Thyroid gland (tissue), 4 donors: ENCODE data around the gene PRKD2. TPM values are rescaled to one million over a fixed set of nuclear protein-coding genes. Genes with fewer than 3 reads are reported as not detected.

Experiments
- DNase-seq, 2 donors: peaks; one replicate each; pipeline ENCODE4 v3.0.0-alpha.2; 2019
- H3K27ac ChIP-seq, 3 donors: fragments of 200-600 bp; sonication (generic); 1 replicate in 2 of 3; 2 replicates in 1 of 3; pipeline ENCODE4 v1.5.1; 2016 to 2019; ENCODE audit warnings: mild to moderate bottlenecking in 1 of 3, moderate library complexity in 1 of 3
- H3K27me3 ChIP-seq: fragments of 200-600 bp; sonication (generic); one replicate; pipeline ENCODE4 v1.5.1; 2019
- H3K36me3 ChIP-seq, 2 donors: fragments of 200-600 bp; sonication (generic); one replicate each; pipeline ENCODE4 v1.5.1; 2016 to 2019
- H3K4me1 ChIP-seq, 2 donors: fragments of 200-600 bp; sonication (generic); one replicate each; pipeline ENCODE4 v1.5.1; 2017 to 2019
- H3K4me3 ChIP-seq, 3 donors: fragments of 200-600 bp; sonication (generic); replicated peaks in 1 of 3; 1 replicate in 2 of 3; 2 replicates in 1 of 3; pipeline ENCODE4 v1.5.1; 2016; ENCODE audit warnings: mild to moderate bottlenecking in 1 of 3
- H3K9me3 ChIP-seq: fragments of 200-600 bp; sonication (generic); one replicate; pipeline ENCODE4 v1.5.1; 2017
- CTCF ChIP-seq, 6 experiments: fragments of 200-600 bp in 3 of 6; fragments of 450-650 bp in 3 of 6; sonication (generic) in 3 of 6; IDR thresholded peaks; one replicate each; pipeline ENCODE4 v1.5.1; 2016 to 2019; ENCODE audit warnings: antibody characterized with exemption in 6 of 6, mild to moderate bottlenecking in 2 of 6, inconsistent platforms in 1 of 6, moderate library complexity in 1 of 6
- POLR2A ChIP-seq, 2 donors: fragments of 450-650 bp; IDR thresholded peaks; one replicate each; pipeline ENCODE4 v1.6.1; 2017; ENCODE audit warnings: antibody characterized with exemption in 2 of 2, mild to moderate bottlenecking in 2 of 2, moderate library complexity in 1 of 2
- WGBS, 2 donors: methylation state at CpG; one replicate each; pipeline ENCODE4 v1.1.5; 2017; 5-methylcytosine and 5-hydroxymethylcytosine counted together
- intact Hi-C: fragments of 100-400 bp; cut with DNase I; formaldehyde crosslinking; loops from one replicate; pipeline ENCODE4 v1.15.1; 2023
- total RNA-seq, 4 donors: library from RNA; depleted of rRNA; stranded (reverse); fragments of >200 nt; gene quantifications; one replicate each; pipeline ENCODE4 v1.2.3, GENCODE V29; 2016

PRKD2 gene
- total RNA-seq, 4 donors from 2014 or later = 23.7 to 40.7 (median 32.7) TPM

- TF ChIP-seq CTCF (IDR thresholded peaks at IDR 0.05) = no peak
- TF ChIP-seq POLR2A (IDR thresholded peaks at IDR 0.05) = no peak
- 79 to 84% methylated on average over 8 to 17 of the region's 17 CpGs for WGBS, 2 donors
- Histone ChIP-seq H3K36me3 (peaks cover 57 to 60% of the 10 kb centered on the region in 2 donors), H3K4me3 (no peak overlapping the region), H3K4me1 (peaks cover 5 to 14% of the 10 kb centered on the region in 2 donors), H3K9me3 (no peaks in the 10 kb centered on the region), H3K27ac (no peak overlapping the region), H3K27me3 (no peaks in the 10 kb centered on the region)
- no peak for DNase-seq
- intact Hi-C loops = no loop called here
Measured at GRCh38 chr19:46722004-46722380, 5.1 kb upstream of the PRKD2 start.

- 80 to 85% methylated on average over 14 to 15 of the region's 16 CpGs for WGBS, 2 donors
- Histone ChIP-seq H3K4me3 (no peak overlapping the region), H3K4me1 (peaks cover 5 to 14% of the 10 kb centered on the region in 2 donors), H3K27me3 (no peaks in the 10 kb centered on the region), H3K27ac (no peak overlapping the region), H3K36me3 (peaks cover 52 to 57% of the 10 kb centered on the region in 2 donors), H3K9me3 (no peaks in the 10 kb centered on the region)
- TF ChIP-seq CTCF (IDR thresholded peaks at IDR 0.05) (no peak), POLR2A (IDR thresholded peaks at IDR 0.05) (no peak)
- DNase-seq = no peak
- intact Hi-C loops = no loop called here
Measured at GRCh38 chr19:46721269-46722003, 4.5 kb upstream of the PRKD2 start.

- 86 to 95% methylated on average over 20 to 21 of the region's 22 CpGs for whole genome bisulfite sequencing, 2 donors
- Histone ChIP-seq H3K36me3 (peaks cover 44 to 54% of the 10 kb centered on the region in 2 donors), H3K27ac (no peak overlapping the region), H3K9me3 (no peaks in the 10 kb centered on the region), H3K27me3 (no peaks in the 10 kb centered on the region), H3K4me1 (peaks cover 9 to 17% of the 10 kb centered on the region in 2 donors), H3K4me3 (no peak overlapping the region)
- no peak for DNase-seq
- intact Hi-C loops = no loop called here
- no peak for TF ChIP-seq POLR2A (IDR thresholded peaks at IDR 0.05)
- no peak for TF ChIP-seq CTCF (IDR thresholded peaks at IDR 0.05)
Measured at GRCh38 chr19:46720503-46721239, 3.8 kb upstream of the PRKD2 start.

GRCh38 chr19:46719629-46720502 is 3.0 kb upstream of the PRKD2 start:
- DNase-seq = no peak
- H3K36me3 ChIP-seq = peaks cover 36 to 45% of the 10 kb centered on the region in 2 donors
- intact Hi-C loops = no loop called here

More at GRCh38 chr19:46719629-46720502, 3.0 kb upstream of the PRKD2 start:
- TF ChIP-seq CTCF (IDR thresholded peaks at IDR 0.05) (no peak), POLR2A (IDR thresholded peaks at IDR 0.05) (no peak)
- Histone ChIP-seq H3K9me3 (no peaks in the 10 kb centered on the region), H3K4me3 (no peak overlapping the region), H3K4me1 (peaks cover 17 to 22% of the 10 kb centered on the region in 2 donors), H3K27me3 (no peaks in the 10 kb centered on the region), H3K27ac (no peak overlapping the region)
- WGBS, 2 donors = 86% methylated on average over 20 to 23 of the region's 25 CpGs
